ENCODE data around the gene NCBP2.
"Not testable (repeated sequence)": the region's sequence is repeated elsewhere in the genome, so short reads cannot be mapped to it uniquely, and the experiment has no call there.

Gene NCBP2

DNA sequence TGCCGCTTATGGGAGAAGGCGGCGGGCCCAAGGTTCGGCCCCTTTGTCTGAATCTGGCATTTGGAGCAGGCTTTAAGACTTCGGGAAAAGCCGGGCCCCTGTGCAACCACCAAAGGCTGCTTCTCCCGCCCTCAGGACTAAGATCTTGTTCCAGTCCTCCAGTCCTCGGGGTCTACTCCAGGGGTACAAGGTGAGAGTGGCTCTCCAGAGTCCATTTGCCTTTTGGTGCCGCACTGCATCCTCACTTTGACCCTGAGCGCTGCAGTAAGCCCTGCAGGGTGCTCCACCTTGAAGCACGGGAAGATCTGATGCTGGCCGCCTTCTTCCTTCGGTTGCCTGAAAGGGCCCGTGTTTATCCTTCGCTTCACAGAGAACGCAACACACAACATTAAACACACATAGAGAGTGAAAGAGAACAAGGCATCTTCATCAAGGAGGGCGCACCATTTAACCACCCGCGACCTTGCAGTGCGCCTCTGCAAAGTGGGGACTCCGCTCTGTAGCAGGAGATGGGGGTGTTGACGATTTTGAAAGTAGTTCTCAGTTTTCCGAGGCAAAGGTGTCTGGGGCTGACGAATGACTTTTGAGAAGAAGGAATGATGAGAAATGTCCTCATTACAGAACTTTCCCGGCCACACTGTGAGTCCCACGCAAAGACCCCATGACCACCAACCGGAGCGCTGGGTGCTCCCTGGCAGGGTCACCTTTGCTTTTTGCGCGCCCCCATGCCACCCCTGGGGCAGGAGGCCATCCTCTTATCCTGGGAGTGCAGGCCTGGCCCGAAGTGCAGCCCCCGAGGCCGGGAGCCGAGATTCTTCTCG, 25.3 kb upstream of the NCBP2 start:
- DNase-seq = no peak

DNA sequence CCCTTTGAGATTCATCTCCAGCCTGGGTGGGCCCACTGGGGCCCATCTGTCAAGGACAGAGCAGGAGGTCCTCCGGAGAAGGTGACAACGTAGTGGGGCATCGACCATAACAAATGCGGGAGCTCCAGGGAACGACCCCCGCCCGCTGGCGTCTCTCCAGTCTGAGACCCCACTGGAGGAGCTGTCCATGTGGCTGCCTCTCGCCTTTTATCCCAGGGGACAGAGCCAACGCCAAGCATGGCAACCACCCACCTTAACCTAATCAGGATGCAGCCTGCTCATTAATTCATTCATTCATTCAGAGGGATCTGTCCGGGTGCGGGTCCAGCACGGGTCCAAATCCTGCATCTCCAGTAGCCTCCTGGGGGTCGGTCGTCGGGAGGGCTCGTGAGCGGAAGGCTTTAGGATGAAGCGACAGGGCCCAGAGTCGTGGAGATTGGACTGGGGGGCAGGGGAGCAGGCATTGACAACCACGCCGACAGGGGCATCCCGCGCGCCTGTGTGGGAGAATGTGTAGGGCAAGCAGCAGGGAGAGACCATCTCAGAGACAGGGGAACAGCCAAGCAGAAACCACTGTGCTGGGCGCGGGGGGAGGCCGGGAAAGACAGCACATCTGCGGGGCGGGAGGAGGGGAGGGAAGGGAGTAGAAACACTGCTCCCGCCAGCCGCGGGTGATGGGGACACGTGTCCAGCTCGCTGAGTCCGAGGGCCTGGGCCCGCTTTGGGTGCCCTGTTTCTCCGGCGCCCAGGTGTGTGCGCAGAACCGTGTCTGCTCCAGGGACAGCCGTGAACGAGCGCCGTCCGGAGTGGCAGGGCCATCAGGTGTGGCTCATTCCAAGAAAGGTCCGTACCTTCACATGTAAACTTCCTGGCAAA, 24.4 kb upstream of the NCBP2 start:
- no peak for DNase-seq

DNA sequence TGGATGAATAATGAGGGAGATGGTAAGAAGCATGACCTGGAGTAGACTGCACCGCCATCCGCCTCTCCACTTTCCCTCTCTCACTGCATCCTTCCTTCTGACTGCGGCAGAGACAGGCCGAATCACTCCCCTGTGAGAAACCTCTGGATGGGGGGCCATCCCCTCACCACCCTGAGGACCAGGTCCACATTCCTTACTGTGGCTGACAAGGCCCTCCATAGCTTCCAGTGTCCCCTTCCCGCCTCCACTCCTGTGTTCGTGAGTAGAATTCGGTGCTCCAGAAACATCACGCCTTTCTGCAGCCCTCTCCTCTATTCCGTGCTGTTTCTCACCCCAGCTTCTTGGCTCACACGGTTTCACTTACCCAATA, 23.5 kb upstream of the NCBP2 start:
- no peak for DNase-seq

DNA sequence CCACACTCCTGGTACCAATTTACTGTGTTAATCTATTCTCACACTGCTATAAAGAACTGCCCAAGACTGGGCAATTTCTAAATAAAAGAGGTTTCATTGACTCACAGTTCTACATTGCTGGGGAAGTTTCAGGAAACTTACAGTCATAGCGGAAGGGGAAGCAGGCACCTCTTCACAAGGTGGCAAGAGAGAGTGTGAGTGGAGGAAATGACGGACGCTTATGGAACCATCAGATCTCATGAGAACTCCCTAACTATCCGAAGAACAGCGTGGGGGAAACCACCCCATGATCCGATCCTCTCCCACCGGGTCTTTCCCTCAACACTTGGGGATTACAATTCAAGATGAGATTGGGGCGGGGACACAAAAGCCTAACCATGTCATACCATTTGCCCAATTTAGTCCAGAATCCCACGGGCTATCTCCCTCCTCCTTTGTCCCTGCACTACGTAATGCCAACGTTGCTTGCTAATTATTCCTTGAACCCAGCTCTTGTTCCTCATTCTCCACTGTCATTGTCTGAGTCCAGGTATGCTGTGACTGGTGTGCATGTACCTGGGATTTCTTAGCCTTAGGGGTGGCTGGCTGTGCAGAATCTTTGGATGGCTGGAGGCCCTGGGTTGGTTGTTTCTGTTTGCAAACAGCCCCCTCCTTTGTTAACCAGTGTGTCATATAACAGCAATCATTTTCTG, 22.9 kb upstream of the NCBP2 start:
- DNase-seq = no peak

DNA sequence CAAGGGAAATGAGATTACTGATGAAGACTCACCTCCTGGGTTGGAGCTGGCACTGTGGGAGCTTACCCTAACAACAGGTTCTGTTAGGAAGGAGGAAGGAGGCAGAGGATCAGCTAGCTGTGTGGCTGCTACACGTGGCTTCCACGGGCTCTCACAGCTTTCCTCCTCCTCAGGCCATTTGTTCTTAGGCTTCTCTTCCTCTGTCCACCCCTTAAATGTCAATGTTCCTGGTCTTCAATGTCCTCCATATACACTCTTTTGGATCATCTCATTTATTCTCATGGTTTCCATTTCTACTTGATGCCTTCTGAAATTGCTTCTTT, 21.3 kb upstream of the NCBP2 start:
- DNase-seq = no peak

DNA sequence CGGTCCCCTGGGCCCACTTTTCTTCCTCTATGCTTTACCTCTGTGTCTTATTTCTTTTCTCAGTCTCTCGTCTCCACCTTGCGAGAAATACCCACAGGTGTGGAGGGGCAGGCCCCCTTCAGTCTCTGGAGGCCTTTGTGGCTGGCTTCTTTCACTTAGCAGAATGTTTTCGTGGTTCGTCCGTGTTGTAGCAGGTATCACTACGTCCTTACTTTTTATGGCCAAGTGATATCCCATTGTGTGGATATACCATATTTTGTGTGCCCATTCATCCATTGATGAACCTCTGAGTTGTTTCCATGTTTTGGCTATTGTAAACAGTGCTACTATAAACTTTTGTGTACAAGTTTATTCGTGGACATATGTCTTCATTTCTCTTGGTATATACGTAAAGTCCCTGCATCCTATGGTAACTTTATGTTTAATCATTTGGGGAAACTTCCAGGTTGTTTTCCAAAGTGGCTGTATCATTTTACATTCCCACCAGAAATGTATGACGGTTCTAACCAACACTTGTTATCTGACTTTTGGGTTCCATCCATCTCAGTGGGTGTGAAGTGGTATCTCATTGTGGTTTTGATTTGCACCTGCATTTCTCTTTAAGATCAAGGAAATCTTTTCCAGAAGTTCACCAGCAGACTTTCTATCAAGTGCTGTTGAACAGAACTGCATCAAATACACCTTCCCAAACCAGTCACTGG, 20.8 kb upstream of the NCBP2 start:
- DNase-seq = no peak

DNA sequence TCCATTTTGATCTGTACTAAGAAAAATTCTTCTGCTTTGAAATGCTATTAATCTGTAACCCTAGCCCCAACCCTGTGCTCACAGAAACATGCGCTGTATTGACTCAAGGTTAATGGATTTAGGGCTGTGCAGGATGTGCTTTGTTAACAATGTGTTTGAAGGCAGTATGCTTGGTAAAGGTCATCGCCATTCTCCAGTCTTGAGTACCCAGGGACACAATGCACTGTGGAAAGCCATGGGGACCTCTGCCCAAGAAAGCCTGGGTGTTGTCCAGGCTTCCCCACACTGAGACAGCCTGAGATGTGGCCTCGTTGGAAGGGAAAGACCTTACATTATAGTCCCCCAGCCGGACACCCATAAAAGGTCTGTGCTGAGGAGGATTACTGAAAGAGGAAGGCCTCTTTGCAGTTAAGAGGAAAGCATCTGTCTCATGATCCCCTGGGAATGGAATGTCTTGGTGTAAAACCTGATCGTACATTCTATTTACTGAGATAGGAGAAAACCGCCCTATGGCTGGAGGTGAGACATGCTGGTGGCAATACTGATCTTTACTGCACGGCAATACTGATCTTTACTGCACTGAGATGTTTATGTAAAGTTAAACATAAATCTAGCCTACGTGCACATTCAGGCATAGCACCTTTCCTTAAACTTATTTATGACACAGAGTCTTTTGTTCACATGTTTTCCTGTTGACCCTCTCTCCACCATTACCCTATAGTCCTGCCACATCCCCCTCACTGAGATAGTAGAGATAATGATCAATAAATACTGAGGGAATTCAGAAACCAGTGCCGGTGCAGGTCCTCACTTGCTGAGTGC, 20.0 kb upstream of the NCBP2 start:
- DNase-seq = no peak

DNA sequence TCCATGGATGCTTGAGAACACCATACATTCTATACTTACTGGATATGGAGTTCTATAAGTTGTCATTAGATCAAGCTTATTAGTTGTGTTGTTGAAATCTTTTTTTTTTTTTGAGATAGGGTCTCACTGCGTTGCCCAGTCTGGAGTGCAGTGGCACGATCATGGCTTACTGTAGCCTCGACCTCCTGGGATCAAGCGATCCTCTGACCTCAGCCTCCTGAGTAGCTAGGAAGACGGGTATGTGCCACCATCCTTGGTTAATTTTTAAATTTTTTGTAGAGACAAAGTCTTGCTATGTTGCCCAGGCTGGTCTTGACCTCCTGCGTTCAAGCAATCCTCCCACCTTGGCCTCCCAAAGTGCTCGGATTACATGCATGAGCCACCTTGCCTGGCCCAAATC, 12.5 kb upstream of the NCBP2 start:
- no peak for DNase-seq

DNA sequence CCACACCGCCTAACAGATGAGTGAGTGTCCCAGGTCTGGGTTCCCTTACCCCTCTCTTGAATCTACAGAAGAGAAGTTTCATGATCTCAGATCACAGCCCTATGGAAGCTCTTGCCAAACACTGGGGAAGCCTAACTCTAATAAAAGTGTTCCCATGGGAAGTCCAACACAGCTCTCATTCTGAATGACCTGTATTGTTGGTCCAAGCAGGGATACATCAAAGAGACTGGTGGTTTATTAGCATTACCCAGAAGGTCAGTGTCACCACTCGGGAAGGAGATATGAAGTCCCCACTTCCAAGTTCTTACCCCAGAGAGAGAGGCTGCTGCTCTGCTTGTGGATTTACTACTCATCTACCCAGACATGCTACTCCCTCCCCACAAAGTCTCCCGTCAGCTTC, 9.0 kb upstream of the NCBP2 start:
- no peak for DNase-seq

DNA sequence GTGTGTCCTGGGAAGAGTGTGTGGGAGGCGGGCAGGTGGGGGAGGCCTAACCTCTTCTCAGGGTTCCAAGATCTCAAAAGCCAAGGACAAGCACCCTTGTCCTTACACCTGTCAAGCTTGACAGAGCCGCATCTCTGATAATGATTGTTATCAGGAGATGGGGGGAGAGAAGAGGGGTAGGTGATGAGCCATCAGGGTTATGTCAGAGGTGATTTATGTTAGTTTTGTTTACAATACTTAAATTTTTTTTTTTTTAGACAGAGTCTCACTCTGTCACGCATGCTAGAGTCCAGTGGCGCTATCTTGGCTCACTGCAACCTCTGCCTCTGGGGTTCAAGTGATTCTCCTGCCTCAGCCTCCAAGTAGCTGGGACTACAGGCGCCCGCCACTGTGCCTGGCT, 7.4 kb upstream of the NCBP2 start:
- DNase-seq = no peak

DNA sequence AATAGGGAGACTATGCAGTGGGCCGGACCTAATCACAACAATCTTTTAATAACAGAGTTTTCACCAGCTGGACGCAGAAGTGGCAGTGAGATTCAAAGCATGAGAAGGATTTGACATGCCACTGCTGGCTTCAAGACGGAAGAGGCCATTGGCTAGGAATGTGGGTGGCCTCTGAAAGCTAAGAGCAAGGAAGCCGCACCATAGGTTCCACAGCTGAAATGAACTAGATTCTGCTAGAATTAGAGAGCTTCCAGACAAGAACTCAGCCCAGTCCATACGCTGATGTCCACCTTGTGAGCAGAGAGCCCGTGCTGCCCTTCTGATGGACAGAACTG, 6.9 kb upstream of the NCBP2 start:
- no peak for DNase-seq

DNA sequence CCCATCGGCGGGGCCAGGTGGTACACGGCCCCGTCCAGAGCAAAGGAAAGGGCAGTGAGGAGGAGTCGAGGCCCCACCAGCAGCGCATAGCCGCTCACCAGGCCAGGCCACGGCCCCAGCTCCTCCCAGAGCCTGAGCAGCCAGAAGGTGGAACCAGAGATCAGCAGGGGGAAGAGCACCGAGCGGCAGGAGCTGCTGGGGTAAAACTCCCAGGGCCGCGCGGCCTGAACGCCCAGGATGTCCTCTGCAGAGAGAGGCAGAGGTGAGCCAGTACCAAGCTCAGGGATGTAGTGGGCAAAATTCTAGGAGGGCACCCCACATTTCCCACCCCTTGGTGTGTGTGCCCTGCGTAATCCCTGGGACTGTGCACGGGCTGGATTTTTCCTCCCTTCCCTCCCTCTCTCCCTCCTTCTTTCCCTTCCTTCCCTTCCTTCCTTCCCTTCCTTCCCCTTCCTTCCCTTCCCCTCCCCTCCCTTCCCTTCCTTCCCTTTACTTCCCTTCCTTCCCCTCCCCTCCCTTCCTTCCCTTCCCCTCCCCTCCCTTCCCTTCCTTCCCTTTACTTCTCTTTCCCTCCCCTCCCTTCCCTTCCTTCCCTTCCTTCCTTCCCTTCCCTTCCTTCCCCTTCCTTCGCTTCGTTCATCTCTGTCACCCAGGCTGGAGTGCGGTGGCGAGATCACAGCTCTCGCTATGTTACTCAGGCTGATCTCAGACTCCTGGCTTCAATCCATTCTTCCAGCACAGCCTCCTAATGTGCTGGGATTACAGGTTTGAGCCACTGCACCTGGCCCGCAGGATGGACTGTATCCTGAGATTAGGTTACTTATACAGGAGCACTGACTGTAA, 6.3 kb upstream of the NCBP2 start:
- no peak for DNase-seq

DNA sequence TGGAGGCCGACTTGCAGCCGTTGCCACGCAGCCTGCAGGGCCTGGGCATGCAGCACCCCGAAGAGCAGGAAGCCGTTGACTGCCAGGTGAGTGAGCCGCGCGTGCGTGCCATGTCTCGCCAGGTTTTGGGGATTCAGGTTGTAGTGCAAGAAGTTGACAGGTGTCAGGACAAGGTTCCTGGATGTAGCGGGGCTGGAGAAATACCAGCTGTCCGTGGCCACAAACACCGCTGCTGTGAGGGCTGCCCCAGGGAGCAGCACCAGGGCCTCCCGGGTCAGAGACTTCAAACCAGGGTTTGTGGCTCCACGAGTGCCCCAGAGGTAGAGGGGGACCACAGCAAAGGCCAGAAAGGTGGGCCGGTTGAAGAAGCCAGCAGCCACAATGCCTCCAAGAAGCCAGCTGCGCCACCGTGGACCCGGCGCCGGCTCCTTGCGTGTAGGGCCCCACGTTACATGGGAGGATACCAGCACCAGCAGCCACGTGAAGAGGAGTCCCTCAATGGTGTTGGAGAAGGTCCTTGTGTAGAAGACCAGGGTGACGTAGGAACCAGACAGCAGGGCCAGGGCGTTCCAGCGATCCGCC, 5.6 kb upstream of the NCBP2 start:
- DNase-seq = no peak

DNA sequence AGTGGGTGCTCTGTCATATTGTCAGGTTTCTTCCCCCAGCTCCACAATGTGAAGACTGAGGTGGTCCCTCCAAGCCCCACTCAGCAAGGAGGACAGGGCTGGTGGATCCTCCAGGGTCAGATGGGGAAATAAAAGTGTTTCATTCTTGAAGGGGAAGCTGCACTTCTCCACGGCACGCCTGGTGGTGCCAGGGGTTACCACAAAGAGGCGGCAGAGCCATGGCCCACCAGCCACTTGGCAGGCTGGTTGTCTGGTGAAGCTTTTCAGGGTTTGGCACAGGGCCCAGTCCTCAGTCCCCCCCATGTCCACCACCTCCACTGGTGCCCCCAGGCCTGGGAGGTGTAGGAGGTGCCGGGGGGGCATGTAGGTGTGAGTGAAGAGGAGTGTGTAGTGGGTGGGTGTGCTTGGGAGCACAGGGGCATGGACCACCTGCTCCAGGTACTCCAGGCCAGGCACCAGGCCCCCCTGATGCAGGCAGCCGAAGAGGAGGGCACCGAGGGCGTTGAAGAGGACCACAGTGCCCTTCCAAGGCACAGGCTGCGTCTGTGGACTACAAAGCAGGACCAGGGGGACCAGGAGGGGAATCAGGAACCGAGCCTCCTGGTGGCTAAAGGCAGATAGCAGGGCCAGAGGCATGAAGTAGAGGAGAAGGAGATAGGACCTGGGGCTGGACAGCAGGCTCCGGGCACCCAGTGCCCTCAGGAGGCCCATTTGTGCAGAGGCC, 5.0 kb upstream of the NCBP2 start:
- no peak for DNase-seq

DNA sequence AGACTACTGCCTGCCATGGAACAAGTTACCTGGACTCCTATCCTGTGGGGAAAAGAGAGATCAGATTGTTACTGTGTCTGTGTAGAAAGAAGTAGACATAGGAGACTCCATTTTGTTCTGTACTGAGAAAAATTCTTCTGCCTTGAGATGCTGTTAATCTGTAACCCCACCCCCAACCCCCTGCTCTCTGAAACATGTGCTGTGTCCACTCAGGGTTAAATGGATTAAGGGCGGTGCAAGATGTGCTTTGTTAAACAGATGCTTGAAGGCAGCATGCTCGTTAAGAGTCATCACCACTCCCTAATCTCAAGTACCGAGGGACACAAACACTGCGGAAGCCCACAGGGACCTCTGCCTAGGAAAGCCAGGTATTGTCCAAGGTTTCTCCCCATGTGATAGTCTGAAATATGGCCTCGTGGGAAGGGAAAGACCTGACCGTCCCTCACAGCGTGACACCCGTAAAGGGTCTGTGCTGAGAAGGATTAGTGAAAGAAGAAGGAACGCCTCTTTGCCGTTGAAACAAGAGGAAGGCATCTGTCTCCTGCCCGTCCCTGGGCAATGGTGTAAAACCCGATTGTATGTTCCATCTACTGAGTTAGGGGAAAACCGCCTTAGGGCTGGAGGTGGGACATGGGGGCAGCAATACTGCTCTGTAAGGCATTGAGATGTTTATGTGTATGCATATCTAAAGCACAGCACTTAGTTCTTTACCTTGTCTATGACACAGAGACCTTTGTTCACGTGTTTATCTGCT, 1.9 kb upstream of the NCBP2 start:
- not testable (repeated sequence) for DNase-seq

DNA sequence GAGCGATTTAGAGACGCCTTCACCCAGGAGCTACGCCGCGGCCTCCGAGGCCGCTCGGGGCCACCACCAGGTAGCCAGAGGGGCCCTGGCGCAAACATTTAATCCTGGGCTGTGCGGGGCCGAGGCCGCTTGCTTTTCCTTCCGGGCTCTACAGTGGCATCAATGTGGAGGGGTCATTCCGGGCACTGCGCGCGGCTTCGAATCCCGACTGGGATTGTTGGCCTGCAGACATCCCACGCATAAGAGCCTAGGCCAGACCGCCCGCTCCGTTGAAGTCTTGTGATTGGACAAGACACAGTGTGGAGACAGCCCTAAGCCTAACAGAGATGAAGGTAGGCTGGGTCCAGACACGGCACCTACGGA, 568 bp upstream of the NCBP2 start:
- DNase-seq = no peak

DNA sequence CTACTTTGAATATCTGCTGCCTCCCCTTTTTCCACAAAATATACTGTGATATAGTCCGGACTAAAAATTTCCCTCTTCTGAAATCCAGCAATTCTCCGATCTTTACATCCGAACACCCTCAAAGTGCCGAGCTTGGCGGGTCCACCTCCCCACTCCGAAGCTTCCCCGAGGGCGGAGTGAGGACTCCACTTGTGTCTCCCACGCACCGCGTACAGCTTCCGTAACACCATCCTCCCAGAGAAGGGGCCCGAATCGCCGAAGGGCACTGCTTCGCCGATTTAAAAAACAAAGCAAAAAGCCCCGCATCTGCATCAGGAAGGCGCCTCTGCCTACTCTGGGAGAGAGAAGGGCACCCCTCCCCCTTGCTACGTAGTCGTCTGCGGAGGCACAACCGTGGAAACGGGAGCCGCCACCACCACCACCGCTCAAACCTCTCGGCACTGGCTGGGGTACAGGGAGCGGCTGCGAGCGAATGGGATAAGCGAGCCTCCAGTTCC, 551 bp downstream of the NCBP2 start:
- no peak for DNase-seq

DNA sequence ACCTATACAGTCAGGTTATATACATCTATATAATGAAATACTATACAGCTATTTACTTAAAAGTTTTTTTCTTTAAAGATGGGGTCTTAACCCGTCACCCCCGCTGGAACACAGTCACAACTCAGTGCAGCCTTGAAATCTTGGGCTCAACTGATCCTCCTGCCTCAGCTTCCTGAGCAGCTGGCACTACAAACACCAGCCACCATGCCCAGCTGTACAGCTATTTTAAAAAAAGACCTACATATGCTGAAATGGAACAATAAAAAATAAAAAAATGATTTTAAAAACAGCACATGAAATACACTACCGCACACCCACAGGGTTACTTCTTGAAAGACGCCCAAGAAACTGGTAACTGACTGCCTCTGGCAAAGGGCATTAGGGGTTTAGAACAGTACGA, 3.8 kb downstream of the NCBP2 start:
- DNase-seq = no peak

DNA sequence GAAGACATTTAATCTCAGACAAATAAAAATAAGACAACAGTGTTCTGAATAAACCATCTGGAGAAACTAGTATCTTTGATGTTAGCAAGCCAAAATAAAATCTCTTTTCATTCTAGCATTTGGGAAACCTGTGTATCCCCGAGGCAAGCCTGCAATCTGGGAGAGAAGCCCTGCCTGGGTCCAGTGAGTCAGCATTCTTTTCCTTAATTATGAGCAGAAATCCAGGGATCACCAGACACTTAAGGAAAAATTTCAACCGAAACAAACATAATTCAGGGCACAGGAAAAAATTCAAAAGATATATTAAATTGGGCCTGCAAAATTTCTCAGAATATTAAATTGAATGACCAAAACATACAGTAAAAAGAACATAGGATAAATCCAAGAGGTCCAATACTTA, 4.2 kb downstream of the NCBP2 start:
- no peak for DNase-seq

DNA sequence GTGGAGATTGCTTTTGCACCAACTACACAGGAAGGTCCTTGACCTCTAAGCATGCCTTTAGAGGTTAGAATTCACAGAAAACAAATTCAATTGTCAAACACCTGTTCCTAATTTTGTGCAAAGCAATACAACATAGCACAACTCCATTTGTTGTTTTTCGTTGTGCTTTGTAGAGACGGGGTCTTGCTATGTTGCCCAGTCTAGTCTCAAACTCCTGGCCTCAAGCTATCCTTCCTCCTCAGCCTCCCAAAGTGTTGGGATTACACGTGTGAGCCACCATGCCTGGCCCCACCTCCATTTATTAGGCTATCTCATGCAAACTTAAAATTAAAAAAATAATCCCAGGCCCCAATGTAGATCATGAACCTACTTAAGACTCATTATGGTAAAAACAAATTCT, 6.0 kb downstream of the NCBP2 start:
- DNase-seq = no peak
